Gastroesophageal sphincter (tissue), 4 donors: ENCODE results near the gene BNIP5. TPM values are rescaled to one million over a fixed set of nuclear protein-coding genes. Genes with fewer than 3 reads are reported as not detected.

ENCODE experiments used
- ATAC-seq: fragments of 150-250 bp; one replicate; pipeline ENCODE4 v1.9.1; 2016; ENCODE audit warnings: mild to moderate bottlenecking, moderate library complexity
- H3K27ac ChIP-seq, 4 donors: fragments of 200-600 bp; sonication (generic) in 3 of 4; 1 replicate in 3 of 4; 2 replicates in 1 of 4; pipeline ENCODE4 v1.5.1; 2016 to 2019
- H3K27me3 ChIP-seq: fragments of 200-600 bp; sonication (generic); one replicate; pipeline ENCODE4 v1.5.1; 2019
- H3K36me3 ChIP-seq, 2 donors: fragments of 200-600 bp; sonication (generic); one replicate each; pipeline ENCODE4 v1.5.1; 2019; ENCODE audit warnings: control low read depth in 1 of 2
- H3K4me1 ChIP-seq, 3 donors: fragments of 200-600 bp; sonication (generic); 1 replicate in 2 of 3; 2 replicates in 1 of 3; pipeline ENCODE4 v1.5.1; 2016 to 2019; ENCODE audit warnings: control low read depth in 2 of 3
- H3K4me3 ChIP-seq, 2 donors: fragments of 200-600 bp; sonication (generic); one replicate each; pipeline ENCODE4 v1.5.1; 2019; ENCODE audit warnings: mild to moderate bottlenecking in 1 of 2, moderate library complexity in 1 of 2
- H3K9me3 ChIP-seq, 3 donors: fragments of 200-600 bp; sonication (generic); one replicate each; pipeline ENCODE4 v1.5.1; 2017 to 2019; ENCODE audit warnings: control low read depth in 2 of 3
- CTCF ChIP-seq, 4 experiments: fragments of 200-600 bp in 2 of 4; fragments of 450-650 bp in 2 of 4; sonication (generic) in 1 of 4; IDR thresholded peaks; one replicate each; pipeline ENCODE4 v1.5.1; 2017 to 2019; ENCODE audit warnings: antibody characterized with exemption in 4 of 4, mild to moderate bottlenecking in 2 of 4, moderate library complexity in 2 of 4
- EP300 ChIP-seq: sonication (generic); formaldehyde crosslinking; IDR thresholded peaks from one replicate; pipeline ENCODE4 v1.6.1; 2017; ENCODE audit warnings: antibody characterized with exemption, mild to moderate bottlenecking
- POLR2A ChIP-seq, 2 donors: fragments of 450-650 bp; IDR thresholded peaks; one replicate each; pipeline ENCODE4 v1.6.1; 2017; ENCODE audit warnings: antibody characterized with exemption in 2 of 2, mild to moderate bottlenecking in 2 of 2, moderate library complexity in 1 of 2
- POLR2AphosphoS5 ChIP-seq: sonication (generic); formaldehyde crosslinking; IDR thresholded peaks from one replicate; pipeline ENCODE4 v1.6.1; 2017; ENCODE audit warnings: antibody characterized with exemption
- WGBS, 2 donors: methylation state at CpG; one replicate each; pipeline ENCODE4 v1.1.5; 2018; ENCODE audit warnings: low coverage in 1 of 2; 5-methylcytosine and 5-hydroxymethylcytosine counted together
- total RNA-seq, 4 donors: library from RNA; depleted of rRNA; stranded (reverse); fragments of >200 nt; gene quantifications; one replicate each; pipeline ENCODE4 v1.1.0, GENCODE V29; 2016

BNIP5 gene
- total RNA-seq, 4 donors from 2014 or later = not detected

GRCh38 chr6:36330366-36330765 is 6.3 kb downstream of the BNIP5 start:
- no peak for TF ChIP-seq POLR2A (IDR thresholded peaks at IDR 0.05)
- no peak for TF ChIP-seq POLR2AphosphoS5
- no peak for TF ChIP-seq CTCF (IDR thresholded peaks at IDR 0.05)
- no peak for TF ChIP-seq EP300
- WGBS, 2 donors = 90% methylated on average over 4 of the region's 14 CpGs; no CpG with 5 or more reads in 1 of the 2 donors
- no peak overlapping the region for H3K27ac ChIP-seq
- H3K4me3 ChIP-seq = no peak overlapping the region
- no peak for ATAC-seq
- peaks cover 39% of the 10 kb centered on the region for H3K27me3 ChIP-seq
- no peaks in the 10 kb centered on the region for H3K4me1 ChIP-seq
- H3K9me3 ChIP-seq = no peaks in the 10 kb centered on the region
- no peaks in the 10 kb centered on the region for H3K36me3 ChIP-seq

- Histone ChIP-seq H3K27me3 (peaks cover 37% of the 10 kb centered on the region), H3K9me3 (no peaks in the 10 kb centered on the region), H3K4me1 (no peaks in the 10 kb centered on the region), H3K27ac (no peak overlapping the region), H3K4me3 (no peak overlapping the region), H3K36me3 (no peaks in the 10 kb centered on the region)
- no peak for TF ChIP-seq POLR2A (IDR thresholded peaks at IDR 0.05)
- TF ChIP-seq POLR2AphosphoS5 = no peak
- no peak for TF ChIP-seq CTCF (IDR thresholded peaks at IDR 0.05)
- no peak for TF ChIP-seq EP300
- ATAC-seq = no peak
- 17% methylated on average over 1 of the region's 14 CpGs; no CpG with 5 or more reads in 1 of the 2 donors for WGBS, 2 donors
These were observed 6.8 kb downstream of the BNIP5 start for GRCh38 chr6:36329798-36330291.

- H3K27me3 ChIP-seq = peaks cover 31% of the 10 kb centered on the region
- H3K27ac ChIP-seq = no peak overlapping the region
- no peak overlapping the region for H3K4me3 ChIP-seq
- no peak for TF ChIP-seq EP300
- no peak for TF ChIP-seq POLR2AphosphoS5
- no peak for TF ChIP-seq POLR2A (IDR thresholded peaks at IDR 0.05)
- TF ChIP-seq CTCF (IDR thresholded peaks at IDR 0.05) = no peak
- no peak for ATAC-seq
- WGBS, 2 donors = 81 to 96% methylated on average over 4 to 7 of the region's 7 CpGs
- H3K36me3 ChIP-seq = no peaks in the 10 kb centered on the region
- no peaks in the 10 kb centered on the region for H3K4me1 ChIP-seq
- no peaks in the 10 kb centered on the region for H3K9me3 ChIP-seq
These were observed 8.1 kb downstream of the BNIP5 start for GRCh38 chr6:36328600-36328999.

GRCh38 chr6:36327919-36328236 is 8.8 kb downstream of the BNIP5 start:
- H3K36me3 ChIP-seq = no peaks in the 10 kb centered on the region
- no peak overlapping the region for H3K27ac ChIP-seq
- peaks cover 32% of the 10 kb centered on the region for H3K27me3 ChIP-seq
- no peak for TF ChIP-seq CTCF (IDR thresholded peaks at IDR 0.05)
- TF ChIP-seq POLR2AphosphoS5 = no peak
- TF ChIP-seq EP300 = no peak
- no peak for TF ChIP-seq POLR2A (IDR thresholded peaks at IDR 0.05)
- no peak overlapping the region for H3K4me3 ChIP-seq
- H3K9me3 ChIP-seq = no peaks in the 10 kb centered on the region
- no peaks in the 10 kb centered on the region for H3K4me1 ChIP-seq
- ATAC-seq = no peak

- 53 to 65% methylated on average over 4 of the region's 6 CpGs for WGBS, 2 donors
- Histone ChIP-seq H3K4me1 (no peaks in the 10 kb centered on the region), H3K27me3 (peaks cover 29% of the 10 kb centered on the region), H3K36me3 (no peaks in the 10 kb centered on the region), H3K4me3 (no peak overlapping the region), H3K27ac (no peak overlapping the region), H3K9me3 (no peaks in the 10 kb centered on the region)
- TF ChIP-seq POLR2AphosphoS5 (no peak), CTCF (IDR thresholded peaks at IDR 0.05) (no peak), EP300 (no peak), POLR2A (IDR thresholded peaks at IDR 0.05) (no peak)
- ATAC-seq = no peak
These were observed 9.3 kb downstream of the BNIP5 start for GRCh38 chr6:36327226-36327918.
